BJ (cell line): Measurements from ENCODE around the gene AGAP1. TPM values are rescaled to one million over a fixed set of nuclear protein-coding genes. Genes with fewer than 3 reads are reported as not detected.

Experiments
- CTCF ChIA-PET: fragments of 350-600 bp; formaldehyde crosslinking; extraction: SDS; loops from one replicate; lab custom pipeline; 2021; ENCODE audit warnings: antibody characterized with exemption, inconsistent platforms; lab: Yijun Ruan, JAX
- POLR2A ChIA-PET: fragments of 300-600 bp; sonication (Branson Sonifier 250); formaldehyde crosslinking; extraction: SDS; loops from one replicate; lab custom pipeline; 2021; ENCODE audit warnings: antibody characterized with exemption; lab: Charles Lee
- DNase-seq: peaks from one replicate; pipeline ENCODE4 v3.0.0-alpha.2; 2011; ENCODE audit warnings: low read depth
- H3K27me3 ChIP-seq: 2 replicates; pipeline ENCODE4 v1.6.0; 2011; ENCODE audit warnings: low read length; ENCODE audit not compliant: control insufficient read depth, insufficient read depth
- H3K36me3 ChIP-seq: 2 replicates; pipeline ENCODE4 v1.5.1; 2011; ENCODE audit warnings: low read length; ENCODE audit not compliant: control insufficient read depth, insufficient read depth
- H3K4me3 ChIP-seq: 2 replicates; pipeline ENCODE4 v1.5.1; 2011; ENCODE audit warnings: low read depth, mild to moderate bottlenecking, control low read depth, low read length
- CTCF ChIP-seq: IDR thresholded peaks from 2 replicates; pipeline ENCODE4 v1.5.1; 2011; ENCODE audit warnings: low read depth, mild to moderate bottlenecking, control low read depth, inconsistent platforms, low read length, moderate library complexity; ENCODE audit not compliant: insufficient read depth
- polyA plus RNA-seq: library from polyadenylated mRNA; depleted of rRNA; stranded (reverse); fragments of >200 nt; gene quantifications from 2 replicates; pipeline ENCODE4 v1.2.3, GENCODE V29; 2011

The AGAP1 gene
- polyA plus RNA-seq, 1 experiment: 14.9 TPM

- H3K4me3 ChIP-seq: no peak overlapping the region
- H3K36me3 ChIP-seq: no peaks in the 10 kb centered on the region
- H3K27me3 ChIP-seq: no peaks in the 10 kb centered on the region
- ChIA-PET POLR2A (no interaction called here), CTCF (no interaction called here)
- DNase-seq: no peak
- TF ChIP-seq CTCF: no peak
Observed at GRCh38 chr2:235842941-235843340, 349.1 kb downstream of the AGAP1 start.

- DNase-seq: no peak
- POLR2A ChIA-PET: no interaction called here
- CTCF ChIA-PET: interaction anchor here (0.7 to 1.3 kb wide), 2 partner anchors 31 to 64 kb away, joined by 3 to 4 read pairs; no protein-coding TSS in a partner anchor
- no peaks in the 10 kb centered on the region for H3K27me3 ChIP-seq
- no peak for TF ChIP-seq CTCF
- no peaks in the 10 kb centered on the region for H3K36me3 ChIP-seq
- no peak overlapping the region for H3K4me3 ChIP-seq
Observed at GRCh38 chr2:235843591-235844395, 349.9 kb downstream of the AGAP1 start.

- no peak for DNase-seq
- Histone ChIP-seq H3K27me3 (no peaks in the 10 kb centered on the region), H3K4me3 (no peak overlapping the region), H3K36me3 (no peaks in the 10 kb centered on the region)
- ChIA-PET POLR2A (no interaction called here), CTCF (interaction anchor here (1.3 kb wide), 1 partner anchor 65 kb away, joined by 4 read pairs; no protein-coding TSS in a partner anchor)
- TF ChIP-seq CTCF: no peak
Observed at GRCh38 chr2:235844561-235844960, 350.7 kb downstream of the AGAP1 start.

GRCh38 chr2:235845245-235845644 is 351.4 kb downstream of the AGAP1 start:
- Histone ChIP-seq H3K4me3 (no peak overlapping the region), H3K36me3 (no peaks in the 10 kb centered on the region), H3K27me3 (no peaks in the 10 kb centered on the region)
- ChIA-PET CTCF (no interaction called here), POLR2A (no interaction called here)
- TF ChIP-seq CTCF: no peak
- no peak for DNase-seq

GRCh38 chr2:235847576-235847975 is 353.7 kb downstream of the AGAP1 start:
- no peak for DNase-seq
- Histone ChIP-seq H3K4me3 (no peak overlapping the region), H3K36me3 (no peaks in the 10 kb centered on the region), H3K27me3 (no peaks in the 10 kb centered on the region)
- POLR2A ChIA-PET: no interaction called here
- no peak for TF ChIP-seq CTCF
- CTCF ChIA-PET: no interaction called here
